K562 (cell line): ENCODE results near the gene RAP2B. TPM values are rescaled to one million over a fixed set of nuclear protein-coding genes. Genes with fewer than 3 reads are reported as not detected.

ENCODE experiments used
- ATAC-seq: fragments of 200-7000 bp; cut with Tn5 transposase; 3 replicates; pipeline ENCODE4 v1.9.1; 2020; ENCODE audit warnings: moderate library complexity
- BruUV-seq: library from RNA; stranded (reverse); fragments of 400-500 nt; replicated peaks from 2 replicates; lab custom pipeline; 2021; lab: Mats Ljungman, UMichigan
- CTCF ChIA-PET: fragments of 300-600 bp; formaldehyde crosslinking; extraction: SDS; loops from one replicate; lab custom pipeline; 2021; ENCODE audit warnings: low intra/inter-chr PET ratio; lab: Yijun Ruan, JAX
- POLR2A ChIA-PET: fragments of 300-600, 350-650 bp; sonication (Branson Sonifier 250); formaldehyde crosslinking; extraction: SDS; loops from one replicate; lab custom pipeline; 2021; ENCODE audit warnings: antibody characterized with exemption, inconsistent platforms; lab: Yijun Ruan, JAX
- DNase-seq, 4 experiments: peaks; one replicate each; pipeline versions ENCODE4 v3.0.0 to v3.0.0-alpha.2; 2011 to 2018; ENCODE audit warnings: low spot score in 3 of 4, mixed read lengths in 3 of 4; ENCODE audit errors: extremely low read depth in 1 of 4
- FAIRE-seq: peaks from 2 replicates; lab custom pipeline; 2011; peaks lifted over from hg19 to GRCh38; lab: Jason Lieb, UNC
- H2AFZ ChIP-seq: 2 replicates; pipeline ENCODE4 v1.6.0; 2011; ENCODE audit warnings: low read depth, low read length, control low read depth, inconsistent platforms
- H3K27ac ChIP-seq: fragments of 200-600 bp; 3 replicates; pipeline ENCODE4 v1.8.0; 2011; ENCODE audit warnings: low read depth, mild to moderate bottlenecking, control low read depth, inconsistent platforms, low read length, moderate library complexity, mixed read lengths; ENCODE audit errors: extremely low read depth
- H3K27me3 ChIP-seq, 2 experiments: fragments of 300-600 bp in 1 of 2; 2 replicates in 1 of 2; 3 replicates in 1 of 2; pipeline versions ENCODE4 v1.6.0 to v1.8.0; 2011; ENCODE audit warnings: inconsistent platforms in 2 of 2, low read length in 2 of 2, mild to moderate bottlenecking in 1 of 2, mixed read lengths in 1 of 2, moderate library complexity in 1 of 2; ENCODE audit not compliant: control insufficient read depth in 2 of 2, insufficient read depth in 2 of 2
- H3K36me3 ChIP-seq: fragments of 300-600 bp; 3 replicates; pipeline ENCODE4 v1.8.0; 2011; ENCODE audit warnings: mild to moderate bottlenecking, low read length, inconsistent platforms; ENCODE audit not compliant: control insufficient read depth, insufficient read depth
- H3K4me1 ChIP-seq, 2 experiments: fragments of 200-600 bp in 1 of 2; replicated peaks in 1 of 2; 2 replicates in 1 of 2; 3 replicates in 1 of 2; pipeline versions ENCODE4 v1.5.1 to v1.8.0; 2011; ENCODE audit warnings: inconsistent platforms in 2 of 2, low read length in 2 of 2, mild to moderate bottlenecking in 1 of 2, mixed read lengths in 1 of 2, moderate library complexity in 1 of 2; ENCODE audit not compliant: control insufficient read depth in 2 of 2, insufficient read depth in 2 of 2
- H3K4me2 ChIP-seq: 2 replicates; pipeline ENCODE4 v1.6.1; 2011; ENCODE audit warnings: low read length, control low read depth, inconsistent platforms, mixed read lengths; ENCODE audit not compliant: insufficient read depth
- H3K4me3 ChIP-seq: fragments of 200-600 bp; sonication (generic), shearing (Covaris generic); 2 replicates; pipeline ENCODE4 v1.5.1; 2016; ENCODE audit warnings: control low read depth, inconsistent platforms
- H3K79me2 ChIP-seq: fragments of 200-600 bp; 3 replicates; pipeline ENCODE4 v1.8.0; 2011; ENCODE audit warnings: low read length, inconsistent platforms; ENCODE audit not compliant: control insufficient read depth, insufficient read depth
- H3K9ac ChIP-seq, 2 experiments: 2 replicates each; pipeline versions ENCODE4 v1.6.0 to v1.6.1; 2011; ENCODE audit warnings: low read depth in 2 of 2, low read length in 2 of 2, control low read depth in 1 of 2, inconsistent platforms in 1 of 2, mild to moderate bottlenecking in 1 of 2, mixed read lengths in 1 of 2; ENCODE audit not compliant: insufficient read depth in 1 of 2
- H3K9me1 ChIP-seq: one replicate; pipeline ENCODE4 v1.6.0; 2011; ENCODE audit warnings: inconsistent platforms, mild to moderate bottlenecking, low read length, moderate library complexity; ENCODE audit not compliant: control insufficient read depth, insufficient read depth
- H3K9me3 ChIP-seq: replicated peaks from 2 replicates; pipeline ENCODE4 v1.5.1; 2011; ENCODE audit warnings: low read depth, low read length, inconsistent platforms; ENCODE audit not compliant: control insufficient read depth, insufficient read depth
- H4K20me1 ChIP-seq: replicated peaks from 2 replicates; pipeline ENCODE4 v1.6.1; 2011; ENCODE audit warnings: low read length, inconsistent platforms, mixed read lengths; ENCODE audit not compliant: control insufficient read depth, insufficient read depth
- CTBP1 ChIP-seq: fragments of 450-650 bp; IDR thresholded peaks from 2 replicates; pipeline ENCODE4 v1.6.1; 2016; ENCODE audit warnings: borderline replicate concordance
- GABPB2 ChIP-seq: fragments of 250-450 bp; sonication (Bioruptor Pico); conservative IDR thresholded peaks from 2 replicates; pipeline ENCODE4 v1.5.1; 2021; ENCODE audit warnings: mild to moderate bottlenecking
- HDAC2 ChIP-seq: fragments of 450-650 bp; IDR thresholded peaks from 2 replicates; pipeline ENCODE4 v1.6.1; 2016; ENCODE audit warnings: mild to moderate bottlenecking
- PML ChIP-seq: IDR thresholded peaks from 2 replicates; pipeline ENCODE4 v1.6.1; 2012; ENCODE audit warnings: low read length, inconsistent platforms
- WGBS: fragments of 100-300 bp; shearing (Covaris generic); methylation state at CpG from one replicate; pipeline ENCODE4 v1.1.6; 2016; ENCODE audit warnings: low coverage, mixed read lengths; ENCODE audit not compliant: insufficient coverage; ENCODE audit errors: missing lambda C conversion rate; 5-methylcytosine and 5-hydroxymethylcytosine counted together
- in situ Hi-C: fragments of 300-500 bp; cut with MboI; formaldehyde crosslinking; loops from 4 replicates; pipeline ENCODE4 v1.15.0; 2018; ENCODE audit warnings: inconsistent platforms, mixed read lengths
- intact Hi-C: fragments of 100-400 bp; cut with micrococcal nuclease; formaldehyde crosslinking; loops from 2 replicates; pipeline ENCODE4 v1.14.2; 2022
- polyA plus RNA-seq, 8 experiments: library from polyadenylated mRNA; depleted of rRNA in 4 of 8; stranded (reverse) in 5 of 8; unstranded in 3 of 8; fragments of >200 nt; fragmentation: Nextera tagmentation in 2 of 8; fragmentation: Illumina TruSeq in 1 of 8; extraction: Ambion mirVana in 2 of 8; extraction: Trizol in 1 of 8; gene quantifications; 2 replicates each; pipeline versions ENCODE4 v1.2.1 to v1.2.3, GENCODE V29; 2011 to 2014; ENCODE audit warnings: inconsistent platforms in 1 of 8, missing spikeins in 1 of 8
- total RNA-seq, 7 experiments: library from RNA; depleted of rRNA in 6 of 7; stranded (reverse); fragments of >200 nt in 6 of 7; fragmentation: Illumina TruSeq in 2 of 7; extraction: Trizol in 2 of 7; gene quantifications; 2 replicates each; pipeline versions ENCODE4 v1.2.1 to v1.2.3, GENCODE V29; 2011 to 2021; ENCODE audit warnings: low replicate concordance in 1 of 7
- TF ChIP-seq, protein P1 (sequence below): sonication (generic); IDR thresholded peaks from 2 replicates; pipeline ENCODE4 v1.6.1; 2016
- TF ChIP-seq, protein P2 (sequence below), 2 experiments: fragments of 450-650 bp; formaldehyde crosslinking in 1 of 2; IDR thresholded peaks; 2 replicates each; pipeline versions ENCODE4 v1.4.0 to v1.6.1; 2014 to 2020; ENCODE audit warnings: mild to moderate bottlenecking in 2 of 2, borderline replicate concordance in 1 of 2, low read depth in 1 of 2
- TF ChIP-seq, protein P3 (sequence below), 2 experiments: fragments of 450-650 bp in 1 of 2; sonication (generic) in 1 of 2; formaldehyde crosslinking in 1 of 2; IDR thresholded peaks in 1 of 2; conservative IDR thresholded peaks in 1 of 2; 2 replicates each; pipeline versions ENCODE4 v1.6.1 to v1.8.1; 2016 to 2023; ENCODE audit warnings: mild to moderate bottlenecking in 2 of 2, moderate library complexity in 2 of 2, inconsistent platforms in 1 of 2, missing genetic modification reagents in 1 of 2
- TF ChIP-seq, protein P4 (sequence below), 2 experiments: fragments of 450-650 bp; IDR thresholded peaks; 2 replicates each; pipeline ENCODE4 v1.6.1; 2016

RAP2B gene
- total and polyA plus RNA-seq, 9 of the 15 experiments (the other 6 are each of a cell fraction or from before 2014, with no cell fraction given) = 9.4 to 31.2 (median 15.8) TPM

DNA sequence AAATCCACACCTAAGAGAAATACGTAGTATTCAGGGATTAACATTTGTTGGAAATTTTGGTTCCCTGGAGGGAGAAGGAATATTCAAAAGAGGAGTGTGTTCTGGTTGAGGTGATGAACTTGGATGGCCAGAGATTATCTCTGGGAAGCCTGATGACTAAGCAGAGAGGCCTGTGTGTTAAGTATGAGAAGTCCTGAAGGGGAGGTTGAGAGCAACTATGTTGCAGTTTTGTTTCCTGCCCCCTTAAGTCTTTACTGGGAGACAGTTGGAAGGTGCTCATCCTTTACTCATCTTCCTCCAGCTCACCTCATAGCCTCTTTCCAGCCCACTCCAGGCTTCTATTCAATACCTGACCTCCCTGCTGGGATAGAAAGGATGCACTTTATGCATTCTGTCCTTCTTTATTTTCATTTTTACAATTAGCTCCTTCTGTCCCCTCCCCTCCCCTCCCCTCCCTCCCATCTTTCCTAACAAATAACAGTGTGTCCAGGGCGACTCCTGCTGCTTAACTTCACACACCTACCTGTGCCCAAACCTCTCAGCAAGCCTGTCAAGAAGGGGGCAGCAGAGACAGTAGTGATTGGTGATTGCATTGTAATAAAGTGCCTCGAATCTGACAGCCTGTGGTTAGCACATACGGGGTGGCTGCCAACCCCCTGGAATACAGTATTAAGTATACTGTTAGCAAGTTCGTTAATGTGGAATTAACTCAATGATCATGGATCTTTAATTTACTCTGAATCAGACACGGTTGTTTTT, 11.9 kb downstream of the RAP2B start:
- peaks cover 1% of the 10 kb centered on the region; the same call in 1 of the 3 replicates for H3K36me3 ChIP-seq
- BruUV-seq = no TSS peak
- no peak overlapping the region for H3K27ac ChIP-seq
- H3K9me3 ChIP-seq = no peaks in the 10 kb centered on the region
- peak overlapping the region; percentile 32 for H2AFZ ChIP-seq
- H3K4me3 ChIP-seq = no peak overlapping the region
- peak; percentile 82 for ATAC-seq
- H3K4me1 ChIP-seq = peaks cover 9 to 12% of the 10 kb centered on the region in 2 experiments; a peak in 3 of 5 replicates
- intact Hi-C loops (no loop called here), in situ Hi-C loops (no loop called here)
- POLR2A ChIA-PET = interaction anchor here (0.8 to 1.3 kb wide), 2 partner anchors 9 to 13 kb away, joined by 3 to 8 read pairs; no protein-coding TSS in a partner anchor
- FAIRE-seq = peak; percentile 77
- H3K4me2 ChIP-seq = peak overlapping the region; percentile 25
- H4K20me1 ChIP-seq = no peaks in the 10 kb centered on the region
- no peaks in the 10 kb centered on the region for H3K27me3 ChIP-seq
- CTCF ChIA-PET = interaction anchor here (0.5 to 0.8 kb wide), 3 partner anchors 147 to 169 kb away, joined by 3 read pairs; no protein-coding TSS in a partner anchor
- 31% methylated on average over 6 of the region's 6 CpGs for WGBS
- peak in 2 of 4 experiments; percentile 44 to 64 for DNase-seq
- H3K79me2 ChIP-seq = peaks cover 8% of the 10 kb centered on the region; the same call in 2 of the 3 replicates
- H3K9me1 ChIP-seq = no peaks in the 10 kb centered on the region
- H3K9ac ChIP-seq = no peak overlapping the region
- TF ChIP-seq, protein P1, sequence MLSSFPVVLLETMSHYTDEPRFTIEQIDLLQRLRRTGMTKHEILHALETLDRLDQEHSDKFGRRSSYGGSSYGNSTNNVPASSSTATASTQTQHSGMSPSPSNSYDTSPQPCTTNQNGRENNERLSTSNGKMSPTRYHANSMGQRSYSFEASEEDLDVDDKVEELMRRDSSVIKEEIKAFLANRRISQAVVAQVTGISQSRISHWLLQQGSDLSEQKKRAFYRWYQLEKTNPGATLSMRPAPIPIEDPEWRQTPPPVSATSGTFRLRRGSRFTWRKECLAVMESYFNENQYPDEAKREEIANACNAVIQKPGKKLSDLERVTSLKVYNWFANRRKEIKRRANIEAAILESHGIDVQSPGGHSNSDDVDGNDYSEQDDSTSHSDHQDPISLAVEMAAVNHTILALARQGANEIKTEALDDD = peak; percentile 68; the same call in 1 of the 2 replicates
- TF ChIP-seq GABPB2 (CRISPR knock-in tag) (no peak), PML (no peak), CTBP1 (peak; percentile 48; the same call in 1 of the 2 replicates), HDAC2 (no peak)
- TF ChIP-seq, protein P2, sequence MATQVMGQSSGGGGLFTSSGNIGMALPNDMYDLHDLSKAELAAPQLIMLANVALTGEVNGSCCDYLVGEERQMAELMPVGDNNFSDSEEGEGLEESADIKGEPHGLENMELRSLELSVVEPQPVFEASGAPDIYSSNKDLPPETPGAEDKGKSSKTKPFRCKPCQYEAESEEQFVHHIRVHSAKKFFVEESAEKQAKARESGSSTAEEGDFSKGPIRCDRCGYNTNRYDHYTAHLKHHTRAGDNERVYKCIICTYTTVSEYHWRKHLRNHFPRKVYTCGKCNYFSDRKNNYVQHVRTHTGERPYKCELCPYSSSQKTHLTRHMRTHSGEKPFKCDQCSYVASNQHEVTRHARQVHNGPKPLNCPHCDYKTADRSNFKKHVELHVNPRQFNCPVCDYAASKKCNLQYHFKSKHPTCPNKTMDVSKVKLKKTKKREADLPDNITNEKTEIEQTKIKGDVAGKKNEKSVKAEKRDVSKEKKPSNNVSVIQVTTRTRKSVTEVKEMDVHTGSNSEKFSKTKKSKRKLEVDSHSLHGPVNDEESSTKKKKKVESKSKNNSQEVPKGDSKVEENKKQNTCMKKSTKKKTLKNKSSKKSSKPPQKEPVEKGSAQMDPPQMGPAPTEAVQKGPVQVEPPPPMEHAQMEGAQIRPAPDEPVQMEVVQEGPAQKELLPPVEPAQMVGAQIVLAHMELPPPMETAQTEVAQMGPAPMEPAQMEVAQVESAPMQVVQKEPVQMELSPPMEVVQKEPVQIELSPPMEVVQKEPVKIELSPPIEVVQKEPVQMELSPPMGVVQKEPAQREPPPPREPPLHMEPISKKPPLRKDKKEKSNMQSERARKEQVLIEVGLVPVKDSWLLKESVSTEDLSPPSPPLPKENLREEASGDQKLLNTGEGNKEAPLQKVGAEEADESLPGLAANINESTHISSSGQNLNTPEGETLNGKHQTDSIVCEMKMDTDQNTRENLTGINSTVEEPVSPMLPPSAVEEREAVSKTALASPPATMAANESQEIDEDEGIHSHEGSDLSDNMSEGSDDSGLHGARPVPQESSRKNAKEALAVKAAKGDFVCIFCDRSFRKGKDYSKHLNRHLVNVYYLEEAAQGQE (IDR thresholded peaks at IDR 0.05; ENCODE audit: borderline replicate concordance) = peak; percentile 59; the same call in 1 of the 2 replicates
- TF ChIP-seq, protein P2 (CRISPR knock-in tag; IDR thresholded peaks at IDR 0.05; ENCODE audit: low read depth) = no peak
- TF ChIP-seq, protein P3, sequence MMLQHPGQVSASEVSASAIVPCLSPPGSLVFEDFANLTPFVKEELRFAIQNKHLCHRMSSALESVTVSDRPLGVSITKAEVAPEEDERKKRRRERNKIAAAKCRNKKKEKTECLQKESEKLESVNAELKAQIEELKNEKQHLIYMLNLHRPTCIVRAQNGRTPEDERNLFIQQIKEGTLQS (IDR thresholded peaks at IDR 0.05) = peak; percentile 35; the same call in 1 of the 2 replicates
- TF ChIP-seq, protein P3 (CRISPR knock-in tag; conservative IDR thresholded peaks at IDR 0.05) = no peak
- TF ChIP-seq, protein P4, sequence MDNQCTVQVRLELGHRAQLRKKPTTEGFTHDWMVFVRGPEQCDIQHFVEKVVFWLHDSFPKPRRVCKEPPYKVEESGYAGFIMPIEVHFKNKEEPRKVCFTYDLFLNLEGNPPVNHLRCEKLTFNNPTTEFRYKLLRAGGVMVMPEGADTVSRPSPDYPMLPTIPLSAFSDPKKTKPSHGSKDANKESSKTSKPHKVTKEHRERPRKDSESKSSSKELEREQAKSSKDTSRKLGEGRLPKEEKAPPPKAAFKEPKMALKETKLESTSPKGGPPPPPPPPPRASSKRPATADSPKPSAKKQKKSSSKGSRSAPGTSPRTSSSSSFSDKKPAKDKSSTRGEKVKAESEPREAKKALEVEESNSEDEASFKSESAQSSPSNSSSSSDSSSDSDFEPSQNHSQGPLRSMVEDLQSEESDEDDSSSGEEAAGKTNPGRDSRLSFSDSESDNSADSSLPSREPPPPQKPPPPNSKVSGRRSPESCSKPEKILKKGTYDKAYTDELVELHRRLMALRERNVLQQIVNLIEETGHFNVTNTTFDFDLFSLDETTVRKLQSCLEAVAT (IDR thresholded peaks at IDR 0.05) = no peak
